ENCODE data around the gene MAT2B. TPM values are rescaled to one million over a fixed set of nuclear protein-coding genes. Genes with fewer than 3 reads are reported as not detected.

The MAT2B gene
- total and polyA plus RNA-seq, 2 of the 13 experiments (the other 11 are each of a cell fraction or from before 2014, with no cell fraction given): 20.2 to 37.1 TPM

DNA sequence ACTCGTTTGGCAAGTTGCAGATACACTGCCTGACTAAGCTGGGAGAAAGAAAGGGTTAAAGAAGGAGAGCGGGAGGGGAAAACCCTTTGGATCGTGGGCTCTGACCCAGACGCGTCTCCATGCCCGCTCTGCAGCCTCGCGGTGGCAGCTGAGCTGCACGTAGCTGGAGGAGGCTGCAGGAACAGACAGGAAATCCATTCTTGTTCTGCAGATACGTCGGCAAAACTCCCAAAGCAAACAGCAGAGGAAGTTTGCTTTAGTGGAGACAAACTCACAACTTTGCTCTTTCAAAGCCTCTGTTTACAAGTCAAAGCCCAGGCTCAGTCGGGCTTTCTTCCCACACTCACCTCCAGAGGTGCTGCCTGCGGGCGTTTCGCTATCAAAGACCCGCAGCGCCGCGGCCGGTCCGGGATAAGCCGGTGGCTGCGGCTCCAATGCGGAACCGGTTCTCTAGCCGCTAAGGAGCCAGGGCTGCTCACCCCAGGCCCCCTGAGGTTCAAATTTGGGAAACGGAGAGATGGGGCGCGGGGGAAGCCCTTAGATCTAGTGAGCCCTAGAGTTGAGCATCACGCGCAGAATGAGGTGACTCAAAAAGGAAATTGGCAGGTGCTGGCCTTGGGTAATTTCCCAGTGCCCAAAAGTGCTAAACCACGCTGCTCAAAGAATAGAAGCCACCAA lies 60.7 kb downstream of the MAT2B start (continued):
- no peak for TF ChIP-seq ZNF567 (CRISPR knock-in tag; IDR thresholded peaks at IDR 0.05; ENCODE audit: borderline replicate concordance)
- peak; percentile 27; the same call in 1 of the 2 replicates for TF ChIP-seq FOXO1 (CRISPR knock-in tag; IDR thresholded peaks at IDR 0.05)
- TF ChIP-seq AKAP8 (CRISPR knock-in tag; IDR thresholded peaks at IDR 0.05): no peak
- TF ChIP-seq ZNF354B (CRISPR knock-in tag; IDR thresholded peaks at IDR 0.05): no peak
- no peak for TF ChIP-seq KDM6A (CRISPR knock-in tag; IDR thresholded peaks at IDR 0.05; ENCODE audit: low read depth)
- TF ChIP-seq, protein P1, sequence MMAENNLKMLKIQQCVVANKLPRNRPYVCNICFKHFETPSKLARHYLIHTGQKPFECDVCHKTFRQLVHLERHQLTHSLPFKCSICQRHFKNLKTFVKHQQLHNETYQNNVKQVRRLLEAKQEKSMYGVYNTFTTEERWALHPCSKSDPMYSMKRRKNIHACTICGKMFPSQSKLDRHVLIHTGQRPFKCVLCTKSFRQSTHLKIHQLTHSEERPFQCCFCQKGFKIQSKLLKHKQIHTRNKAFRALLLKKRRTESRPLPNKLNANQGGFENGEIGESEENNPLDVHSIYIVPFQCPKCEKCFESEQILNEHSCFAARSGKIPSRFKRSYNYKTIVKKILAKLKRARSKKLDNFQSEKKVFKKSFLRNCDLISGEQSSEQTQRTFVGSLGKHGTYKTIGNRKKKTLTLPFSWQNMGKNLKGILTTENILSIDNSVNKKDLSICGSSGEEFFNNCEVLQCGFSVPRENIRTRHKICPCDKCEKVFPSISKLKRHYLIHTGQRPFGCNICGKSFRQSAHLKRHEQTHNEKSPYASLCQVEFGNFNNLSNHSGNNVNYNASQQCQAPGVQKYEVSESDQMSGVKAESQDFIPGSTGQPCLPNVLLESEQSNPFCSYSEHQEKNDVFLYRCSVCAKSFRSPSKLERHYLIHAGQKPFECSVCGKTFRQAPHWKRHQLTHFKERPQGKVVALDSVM (CRISPR knock-in tag; IDR thresholded peaks at IDR 0.05): no peak
- TF ChIP-seq ATRX (CRISPR knock-in tag; IDR thresholded peaks at IDR 0.05; ENCODE audit: borderline replicate concordance): no peak
- TF ChIP-seq, protein P2, sequence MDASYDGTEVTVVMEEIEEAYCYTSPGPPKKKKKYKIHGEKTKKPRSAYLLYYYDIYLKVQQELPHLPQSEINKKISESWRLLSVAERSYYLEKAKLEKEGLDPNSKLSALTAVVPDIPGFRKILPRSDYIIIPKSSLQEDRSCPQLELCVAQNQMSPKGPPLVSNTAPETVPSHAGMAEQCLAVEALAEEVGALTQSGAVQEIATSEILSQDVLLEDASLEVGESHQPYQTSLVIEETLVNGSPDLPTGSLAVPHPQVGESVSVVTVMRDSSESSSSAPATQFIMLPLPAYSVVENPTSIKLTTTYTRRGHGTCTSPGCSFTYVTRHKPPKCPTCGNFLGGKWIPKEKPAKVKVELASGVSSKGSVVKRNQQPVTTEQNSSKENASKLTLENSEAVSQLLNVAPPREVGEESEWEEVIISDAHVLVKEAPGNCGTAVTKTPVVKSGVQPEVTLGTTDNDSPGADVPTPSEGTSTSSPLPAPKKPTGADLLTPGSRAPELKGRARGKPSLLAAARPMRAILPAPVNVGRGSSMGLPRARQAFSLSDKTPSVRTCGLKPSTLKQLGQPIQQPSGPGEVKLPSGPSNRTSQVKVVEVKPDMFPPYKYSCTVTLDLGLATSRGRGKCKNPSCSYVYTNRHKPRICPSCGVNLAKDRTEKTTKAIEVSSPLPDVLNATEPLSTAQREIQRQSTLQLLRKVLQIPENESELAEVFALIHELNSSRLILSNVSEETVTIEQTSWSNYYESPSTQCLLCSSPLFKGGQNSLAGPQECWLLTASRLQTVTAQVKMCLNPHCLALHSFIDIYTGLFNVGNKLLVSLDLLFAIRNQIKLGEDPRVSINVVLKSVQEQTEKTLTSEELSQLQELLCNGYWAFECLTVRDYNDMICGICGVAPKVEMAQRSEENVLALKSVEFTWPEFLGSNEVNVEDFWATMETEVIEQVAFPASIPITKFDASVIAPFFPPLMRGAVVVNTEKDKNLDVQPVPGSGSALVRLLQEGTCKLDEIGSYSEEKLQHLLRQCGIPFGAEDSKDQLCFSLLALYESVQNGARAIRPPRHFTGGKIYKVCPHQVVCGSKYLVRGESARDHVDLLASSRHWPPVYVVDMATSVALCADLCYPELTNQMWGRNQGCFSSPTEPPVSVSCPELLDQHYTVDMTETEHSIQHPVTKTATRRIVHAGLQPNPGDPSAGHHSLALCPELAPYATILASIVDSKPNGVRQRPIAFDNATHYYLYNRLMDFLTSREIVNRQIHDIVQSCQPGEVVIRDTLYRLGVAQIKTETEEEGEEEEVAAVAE (CRISPR knock-in tag; IDR thresholded peaks at IDR 0.05; ENCODE audit: borderline replicate concordance): no peak
- TF ChIP-seq ZNF234 (CRISPR knock-in tag; conservative IDR thresholded peaks at IDR 0.05): no peak
- TF ChIP-seq, protein P3, sequence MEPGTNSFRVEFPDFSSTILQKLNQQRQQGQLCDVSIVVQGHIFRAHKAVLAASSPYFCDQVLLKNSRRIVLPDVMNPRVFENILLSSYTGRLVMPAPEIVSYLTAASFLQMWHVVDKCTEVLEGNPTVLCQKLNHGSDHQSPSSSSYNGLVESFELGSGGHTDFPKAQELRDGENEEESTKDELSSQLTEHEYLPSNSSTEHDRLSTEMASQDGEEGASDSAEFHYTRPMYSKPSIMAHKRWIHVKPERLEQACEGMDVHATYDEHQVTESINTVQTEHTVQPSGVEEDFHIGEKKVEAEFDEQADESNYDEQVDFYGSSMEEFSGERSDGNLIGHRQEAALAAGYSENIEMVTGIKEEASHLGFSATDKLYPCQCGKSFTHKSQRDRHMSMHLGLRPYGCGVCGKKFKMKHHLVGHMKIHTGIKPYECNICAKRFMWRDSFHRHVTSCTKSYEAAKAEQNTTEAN (CRISPR knock-in tag; conservative IDR thresholded peaks at IDR 0.05): no peak
- TF ChIP-seq FOXK1 (CRISPR knock-in tag; IDR thresholded peaks at IDR 0.05; ENCODE audit: borderline replicate concordance, low read depth): no peak
- TF ChIP-seq NFIB (CRISPR knock-in tag; IDR thresholded peaks at IDR 0.05; ENCODE audit: borderline replicate concordance): no peak
- TF ChIP-seq IRF2 (CRISPR knock-in tag; IDR thresholded peaks at IDR 0.05): peak; percentile 60; the same call in 1 of the 2 replicates
- no peak for TF ChIP-seq NFE2 (CRISPR knock-in tag; IDR thresholded peaks at IDR 0.05)
- TF ChIP-seq HNRNPLL (IDR thresholded peaks at IDR 0.05; ENCODE audit: low read depth, low read length, poor library complexity, severe bottlenecking): peak; percentile 66
- TF ChIP-seq, protein P4, sequence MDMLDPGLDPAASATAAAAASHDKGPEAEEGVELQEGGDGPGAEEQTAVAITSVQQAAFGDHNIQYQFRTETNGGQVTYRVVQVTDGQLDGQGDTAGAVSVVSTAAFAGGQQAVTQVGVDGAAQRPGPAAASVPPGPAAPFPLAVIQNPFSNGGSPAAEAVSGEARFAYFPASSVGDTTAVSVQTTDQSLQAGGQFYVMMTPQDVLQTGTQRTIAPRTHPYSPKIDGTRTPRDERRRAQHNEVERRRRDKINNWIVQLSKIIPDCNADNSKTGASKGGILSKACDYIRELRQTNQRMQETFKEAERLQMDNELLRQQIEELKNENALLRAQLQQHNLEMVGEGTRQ (IDR thresholded peaks at IDR 0.05; ENCODE audit: low read depth, low read length): no peak
- TF ChIP-seq, protein P4 (CRISPR knock-in tag; IDR thresholded peaks at IDR 0.05; ENCODE audit: borderline replicate concordance): no peak
- TF ChIP-seq ZFX (CRISPR knock-in tag; IDR thresholded peaks at IDR 0.05; ENCODE audit: low read depth): peak; percentile 40; the same call in 1 of the 2 replicates
- TF ChIP-seq, protein P5, sequence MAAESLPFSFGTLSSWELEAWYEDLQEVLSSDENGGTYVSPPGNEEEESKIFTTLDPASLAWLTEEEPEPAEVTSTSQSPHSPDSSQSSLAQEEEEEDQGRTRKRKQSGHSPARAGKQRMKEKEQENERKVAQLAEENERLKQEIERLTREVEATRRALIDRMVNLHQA (CRISPR knock-in tag; IDR thresholded peaks at IDR 0.05): no peak
- TF ChIP-seq BRCA1 (CRISPR knock-in tag; IDR thresholded peaks at IDR 0.05): 0 out of 2 replicates have a peak, but pooled peaks have one; percentile 42
